ENCODE measurements around the gene LRRN4CL.
"Not testable (repeated sequence)": the region's sequence is repeated elsewhere in the genome, so short reads cannot be mapped to it uniquely, and the experiment has no call there.

Gene LRRN4CL

GRCh38 chr11:62705880-62706849, 16.8 kb upstream of the LRRN4CL start:
- H3K27ac Mint-ChIP-seq: peak overlapping the region; percentile 97
- H3K36me3 Mint-ChIP-seq: peaks cover 35 to 43% of the 10 kb centered on the region in 2 donors
- peak; percentile 84 for DNase-seq
- H3K4me1 Mint-ChIP-seq: peaks cover 36 to 58% of the 10 kb centered on the region in 2 donors
- no peaks in the 10 kb centered on the region for H3K27me3 Mint-ChIP-seq
- H3K4me3 Mint-ChIP-seq: peak overlapping the region; percentile 95 to 99
- peaks cover 0 to 1% of the 10 kb centered on the region in 2 donors for H3K9me3 Mint-ChIP-seq
- peak; percentile 71 to 78 for ATAC-seq (replicated peaks)

- Mint-ChIP-seq H3K4me1 (peaks cover 36 to 53% of the 10 kb centered on the region in 2 donors), H3K9me3 (peaks cover 0 to 1% of the 10 kb centered on the region in 2 donors), H3K27me3 (no peaks in the 10 kb centered on the region), H3K27ac (peak overlapping the region; percentile 97), H3K4me3 (peak overlapping the region; percentile 95 to 99), H3K36me3 (peaks cover 31 to 40% of the 10 kb centered on the region in 2 donors)
- DNase-seq: no peak
- no peak for ATAC-seq (replicated peaks)
Observed at GRCh38 chr11:62705413-62705812, 16.1 kb upstream of the LRRN4CL start.

DNA sequence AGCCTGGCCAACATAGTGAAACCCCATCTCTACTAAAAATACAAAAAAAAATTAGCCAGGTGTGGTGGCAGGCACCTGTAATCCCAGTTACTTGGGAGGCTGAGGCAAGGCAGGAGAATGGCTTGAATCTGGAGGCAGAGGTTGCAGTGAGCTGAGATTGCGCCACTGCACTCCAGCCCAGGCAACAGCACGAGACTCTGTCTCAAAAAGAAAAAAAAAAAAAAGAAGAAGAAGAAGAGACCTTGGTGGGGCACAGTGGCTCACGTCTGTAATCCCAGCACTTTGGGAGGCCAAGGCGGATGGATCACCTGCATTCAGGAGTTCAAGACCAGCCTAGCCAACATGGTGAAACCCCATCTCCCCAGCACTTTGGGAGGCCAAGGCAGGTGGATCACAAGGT, 14.6 kb upstream of the LRRN4CL start:
- Mint-ChIP-seq H3K4me1 (peaks cover 32 to 39% of the 10 kb centered on the region in 2 donors), H3K36me3 (peaks cover 27 to 34% of the 10 kb centered on the region in 2 donors)
- not testable (repeated sequence) for H3K4me3 Mint-ChIP-seq; H3K9me3 Mint-ChIP-seq; ATAC-seq (replicated peaks); H3K27me3 Mint-ChIP-seq; H3K27ac Mint-ChIP-seq; DNase-seq

DNA sequence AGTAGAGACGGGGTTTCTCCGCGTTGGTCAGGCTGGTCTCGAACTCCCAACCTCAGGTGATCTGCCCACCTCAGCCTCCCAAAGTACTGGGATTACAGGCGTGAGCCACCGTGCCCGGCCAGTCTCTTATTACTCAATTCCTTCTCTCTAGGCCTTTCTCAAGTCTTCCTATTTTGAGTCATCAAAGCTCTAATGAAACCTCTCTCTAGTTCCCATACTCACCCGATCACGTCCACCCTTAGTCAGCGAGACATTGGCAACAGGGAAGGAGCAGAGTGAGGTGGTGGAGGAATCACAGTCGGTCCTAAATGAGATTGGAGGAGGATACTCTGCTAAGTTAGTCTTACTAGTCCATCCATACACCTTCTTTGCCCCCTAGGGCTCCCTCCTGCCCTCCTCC, 12.9 kb upstream of the LRRN4CL start:
- Mint-ChIP-seq H3K4me1 (peaks cover 17 to 22% of the 10 kb centered on the region in 2 donors), H3K27ac (peak overlapping the region; percentile 75), H3K27me3 (no peaks in the 10 kb centered on the region), H3K36me3 (peaks cover 29 to 32% of the 10 kb centered on the region in 2 donors), H3K4me3 (no peak overlapping the region), H3K9me3 (peaks cover 0 to 1% of the 10 kb centered on the region in 2 donors)
- DNase-seq (no peak), ATAC-seq (replicated peaks) (no peak)

- Mint-ChIP-seq H3K9me3 (no peaks in the 10 kb centered on the region), H3K27ac (peak overlapping the region; percentile 56), H3K4me3 (no peak overlapping the region), H3K4me1 (peaks cover 6 to 8% of the 10 kb centered on the region in 2 donors), H3K27me3 (no peaks in the 10 kb centered on the region), H3K36me3 (peaks cover 38 to 39% of the 10 kb centered on the region in 2 donors)
- peak; percentile 84 to 93 for ATAC-seq (replicated peaks)
- peak; percentile 53 for DNase-seq
Observed at GRCh38 chr11:62694455-62695167, 5.3 kb upstream of the LRRN4CL start.

GRCh38 chr11:62693624-62694023, 4.3 kb upstream of the LRRN4CL start:
- H3K4me1 Mint-ChIP-seq; ATAC-seq (replicated peaks); H3K27ac Mint-ChIP-seq; H3K27me3 Mint-ChIP-seq; H3K4me3 Mint-ChIP-seq; H3K9me3 Mint-ChIP-seq; DNase-seq: not testable (repeated sequence)
- peaks cover 41 to 43% of the 10 kb centered on the region in 2 donors for H3K36me3 Mint-ChIP-seq

DNA sequence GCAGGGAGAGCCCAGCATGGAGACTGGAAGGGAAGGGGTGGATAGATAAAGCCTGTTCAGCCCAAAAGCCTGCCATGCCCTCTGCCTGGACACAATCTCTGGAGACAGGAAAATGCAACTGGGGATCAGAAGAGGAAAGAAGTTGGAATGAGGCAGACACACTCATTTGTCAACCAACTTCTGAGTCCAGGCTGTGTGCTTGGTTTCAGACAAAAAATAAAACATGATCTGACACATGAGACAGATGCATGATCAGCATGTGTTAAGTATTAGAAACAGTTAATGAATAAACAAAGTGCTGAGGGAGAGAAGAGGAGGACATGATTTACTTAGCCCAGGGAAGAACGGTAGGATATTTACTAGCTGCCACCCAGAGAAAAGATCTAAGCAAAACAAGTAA, 839 bp downstream of the LRRN4CL start:
- no peaks in the 10 kb centered on the region for H3K9me3 Mint-ChIP-seq
- no peak overlapping the region for H3K4me3 Mint-ChIP-seq
- no peaks in the 10 kb centered on the region for H3K4me1 Mint-ChIP-seq
- peaks cover 4 to 23% of the 10 kb centered on the region in 2 donors for H3K27me3 Mint-ChIP-seq
- H3K27ac Mint-ChIP-seq: no peak overlapping the region
- no peak for ATAC-seq (replicated peaks)
- DNase-seq: no peak
- peaks cover 29 to 31% of the 10 kb centered on the region in 2 donors for H3K36me3 Mint-ChIP-seq

GRCh38 chr11:62687508-62688396, 1.6 kb downstream of the LRRN4CL start:
- ATAC-seq (replicated peaks): peak; percentile 27 to 34
- no peak overlapping the region for H3K27ac Mint-ChIP-seq
- no peaks in the 10 kb centered on the region for H3K4me1 Mint-ChIP-seq
- peaks cover 25 to 29% of the 10 kb centered on the region in 2 donors for H3K36me3 Mint-ChIP-seq
- H3K9me3 Mint-ChIP-seq: no peaks in the 10 kb centered on the region
- H3K4me3 Mint-ChIP-seq: peak overlapping the region in 1 of 2 donors; percentile 32
- H3K27me3 Mint-ChIP-seq: peaks cover 4 to 23% of the 10 kb centered on the region in 2 donors
- DNase-seq: no peak

GRCh38 chr11:62682518-62682917, 6.8 kb downstream of the LRRN4CL start:
- no peak overlapping the region for H3K4me3 Mint-ChIP-seq

DNA sequence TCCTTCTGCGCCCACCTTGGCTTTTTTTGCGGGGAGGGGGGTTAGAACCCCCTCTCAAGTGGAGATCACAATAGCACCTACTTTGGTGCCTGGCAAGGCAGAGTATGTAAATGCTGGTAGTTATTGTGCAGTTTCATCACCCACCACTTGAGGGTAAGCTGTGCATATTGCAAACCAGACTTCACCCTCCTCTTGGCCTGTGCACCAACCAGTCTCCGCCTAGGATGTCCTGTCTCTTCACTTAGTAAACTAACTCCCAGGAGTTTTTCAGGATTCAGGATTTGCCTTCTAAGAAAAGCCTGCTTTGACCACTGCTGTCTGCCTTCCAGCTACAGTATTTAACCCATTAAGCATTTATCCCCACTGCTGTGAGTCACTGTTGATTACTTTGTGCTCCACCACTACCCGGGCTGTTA, 8.5 kb downstream of the LRRN4CL start:
- Mint-ChIP-seq H3K36me3 (peaks cover 19 to 26% of the 10 kb centered on the region in 2 donors), H3K9me3 (no peaks in the 10 kb centered on the region), H3K27me3 (no peaks in the 10 kb centered on the region), H3K4me3 (peak overlapping the region; percentile 19 to 32), H3K4me1 (peaks cover 23 to 36% of the 10 kb centered on the region in 2 donors), H3K27ac (peak overlapping the region; percentile 25)
- ATAC-seq (replicated peaks): peak; percentile 75 to 77
- DNase-seq: peak; percentile 26

More at GRCh38 chr11:62682518-62682917, 6.8 kb downstream of the LRRN4CL start:
- DNase-seq (no peak), ATAC-seq (replicated peaks) (no peak)
- no peaks in the 10 kb centered on the region for H3K9me3 Mint-ChIP-seq
- peaks cover 11 to 12% of the 10 kb centered on the region in 2 donors for H3K36me3 Mint-ChIP-seq
- H3K27ac Mint-ChIP-seq: no peak overlapping the region
- H3K4me1 Mint-ChIP-seq: peaks cover 18 to 25% of the 10 kb centered on the region in 2 donors
- H3K27me3 Mint-ChIP-seq: peaks cover 0 to 4% of the 10 kb centered on the region in 2 donors

DNA sequence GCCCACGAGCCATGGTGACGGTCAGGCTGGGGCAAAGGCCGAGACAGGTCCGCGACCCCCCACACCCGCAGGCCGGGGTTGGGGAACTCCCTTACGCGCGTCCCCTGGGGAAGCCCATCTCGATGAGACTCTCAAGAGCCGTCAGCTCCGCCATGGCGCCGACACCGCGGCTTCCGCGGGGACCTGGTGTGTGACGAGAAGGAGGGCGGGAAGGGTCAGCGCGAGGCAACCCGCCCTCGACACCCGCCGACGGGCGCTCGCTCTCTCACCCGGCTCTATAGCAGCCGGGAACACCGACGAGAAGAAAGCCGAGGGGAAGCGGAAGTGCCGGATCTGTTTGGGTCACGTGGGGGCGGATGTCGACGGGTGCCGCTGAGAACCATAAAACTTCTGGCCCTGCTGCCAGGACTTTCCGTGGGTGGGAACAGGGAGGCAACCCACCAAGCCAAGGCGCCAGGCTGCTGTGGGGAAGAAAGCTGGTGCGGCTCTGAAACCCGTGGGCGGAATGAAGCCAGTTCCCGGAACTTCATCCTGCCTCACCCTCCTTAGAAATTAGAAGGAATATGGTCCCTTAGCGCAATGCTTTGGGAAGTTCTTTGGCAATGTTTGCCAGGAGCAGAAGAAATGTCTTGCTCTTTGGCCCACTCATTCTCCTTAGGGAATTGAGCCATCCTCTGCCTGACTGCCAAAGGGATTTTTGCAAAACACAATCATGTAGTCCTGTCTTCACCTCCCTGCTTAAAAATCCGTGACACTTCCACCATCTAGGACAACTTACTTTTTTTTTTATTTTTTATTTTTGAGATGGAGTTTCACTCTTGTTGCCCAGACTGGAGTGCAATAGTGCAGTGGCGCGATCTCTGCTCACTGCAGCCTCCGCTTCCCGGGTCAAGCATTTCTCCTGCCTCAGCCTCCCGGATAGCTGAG, 10.3 kb downstream of the LRRN4CL start, which contains the start of gene UBXN1:
UBXN1 (minus strand) TSS at position 304 of the 927 bp plus-strand sequence; CDS start at position 154, 150 bp downstream.
- peak; percentile 88 to 89 for ATAC-seq (replicated peaks)
- Mint-ChIP-seq H3K4me3 (peak within 1 kb of the TSS; percentile 90 to 96), H3K36me3 (peaks cover 23 to 31% of the 10 kb centered on the region in 2 donors), H3K9me3 (no peaks in the 10 kb centered on the region), H3K27me3 (no peaks in the 10 kb centered on the region), H3K4me1 (peaks cover 25 to 37% of the 10 kb centered on the region in 2 donors), H3K27ac (peak within 1 kb of the TSS; percentile 98)
- DNase-seq: peak; percentile 87

- Mint-ChIP-seq H3K9me3 (no peaks in the 10 kb centered on the region), H3K27me3 (no peaks in the 10 kb centered on the region), H3K36me3 (peaks cover 25 to 34% of the 10 kb centered on the region in 2 donors), H3K4me3 (peak overlapping the region; percentile 90 to 96), H3K27ac (peak overlapping the region; percentile 98), H3K4me1 (peaks cover 28 to 42% of the 10 kb centered on the region in 2 donors)
- DNase-seq: no peak
- ATAC-seq (replicated peaks): no peak
Observed at GRCh38 chr11:62678433-62678769, 10.9 kb downstream of the LRRN4CL start.
